ENCODE measurements around the gene STX18.
"Not testable (repeated sequence)": the region's sequence is repeated elsewhere in the genome, so short reads cannot be mapped to it uniquely, and the experiment has no call there.

STX18 gene

DNA sequence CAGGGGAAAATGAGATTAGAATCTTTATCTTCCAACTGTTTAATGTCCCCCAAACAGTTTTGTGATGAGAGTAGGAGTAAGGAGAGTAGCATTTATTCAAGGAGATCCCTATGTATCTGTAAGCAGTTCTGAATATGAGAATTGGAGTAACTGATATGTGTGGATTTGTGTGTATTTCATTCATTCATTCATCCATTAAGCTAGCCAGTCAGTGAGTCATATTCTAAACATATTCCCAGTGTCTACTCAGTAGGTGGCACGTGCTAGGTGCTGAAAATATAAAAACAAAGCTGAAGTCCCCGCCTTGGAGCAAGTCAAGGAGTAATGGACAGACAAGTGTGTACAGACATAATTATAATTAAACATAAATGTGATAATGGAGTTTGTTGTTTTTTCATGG is 12.4 kb upstream of the STX18 start:
- DNase-seq: no peak

DNA sequence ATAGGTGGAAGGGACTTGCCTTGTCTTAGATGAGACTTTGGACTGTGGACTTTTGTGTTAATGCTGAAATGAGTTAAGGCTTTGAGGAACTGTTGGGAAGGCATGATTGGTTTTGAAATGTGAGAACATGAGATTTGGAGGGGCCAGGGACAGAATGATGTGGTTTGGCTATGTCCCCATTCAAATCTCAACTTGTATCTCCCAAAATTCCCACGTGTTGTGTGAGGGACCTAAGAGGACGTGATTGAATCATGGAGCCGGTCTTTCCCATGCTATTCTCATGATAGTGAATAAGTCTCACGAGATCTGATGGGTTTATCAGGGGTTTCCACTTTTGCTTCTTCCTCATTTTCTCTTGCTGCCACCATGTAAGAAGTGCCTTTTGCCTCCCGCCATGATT is 10.2 kb upstream of the STX18 start:
- not testable (repeated sequence) for DNase-seq

DNA sequence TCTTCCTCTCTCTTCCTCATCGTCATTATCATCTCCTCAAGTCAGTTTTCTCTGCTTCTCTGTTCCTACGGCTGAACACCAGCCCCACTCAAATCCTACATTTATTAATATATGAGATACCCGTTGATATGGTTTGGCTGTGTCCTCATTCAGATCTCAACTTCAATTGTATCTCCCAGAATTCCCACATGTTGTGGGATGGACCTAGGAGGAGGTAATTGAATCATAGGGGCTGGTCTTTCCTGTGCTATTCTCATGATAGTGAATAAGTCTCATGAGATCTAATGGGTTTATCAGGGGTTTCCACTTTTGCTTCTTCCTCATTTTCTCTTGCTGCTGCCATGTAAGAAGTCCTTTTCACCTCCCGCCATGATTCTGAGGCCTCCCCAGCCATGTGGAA is 8.3 kb upstream of the STX18 start:
- DNase-seq: not testable (repeated sequence)

DNA sequence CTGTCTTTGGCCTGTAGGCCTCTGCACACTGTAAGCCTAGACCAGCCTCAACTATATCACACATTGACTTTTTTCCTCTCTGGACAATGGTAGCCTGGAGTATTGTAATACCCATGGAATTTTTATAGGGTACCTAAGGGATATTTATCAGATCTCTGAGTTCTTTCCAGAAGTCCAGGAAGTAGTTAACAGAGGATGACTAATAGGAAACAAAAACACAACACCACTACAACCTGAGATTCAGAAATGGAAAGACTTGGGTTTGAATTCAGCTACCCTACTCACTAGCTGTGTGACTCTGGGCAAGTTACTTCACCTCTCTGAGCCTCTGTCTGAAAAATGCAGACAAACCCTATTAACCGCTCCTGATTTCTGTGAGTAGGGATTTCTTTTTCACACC is 7.7 kb upstream of the STX18 start:
- DNase-seq: no peak

DNA sequence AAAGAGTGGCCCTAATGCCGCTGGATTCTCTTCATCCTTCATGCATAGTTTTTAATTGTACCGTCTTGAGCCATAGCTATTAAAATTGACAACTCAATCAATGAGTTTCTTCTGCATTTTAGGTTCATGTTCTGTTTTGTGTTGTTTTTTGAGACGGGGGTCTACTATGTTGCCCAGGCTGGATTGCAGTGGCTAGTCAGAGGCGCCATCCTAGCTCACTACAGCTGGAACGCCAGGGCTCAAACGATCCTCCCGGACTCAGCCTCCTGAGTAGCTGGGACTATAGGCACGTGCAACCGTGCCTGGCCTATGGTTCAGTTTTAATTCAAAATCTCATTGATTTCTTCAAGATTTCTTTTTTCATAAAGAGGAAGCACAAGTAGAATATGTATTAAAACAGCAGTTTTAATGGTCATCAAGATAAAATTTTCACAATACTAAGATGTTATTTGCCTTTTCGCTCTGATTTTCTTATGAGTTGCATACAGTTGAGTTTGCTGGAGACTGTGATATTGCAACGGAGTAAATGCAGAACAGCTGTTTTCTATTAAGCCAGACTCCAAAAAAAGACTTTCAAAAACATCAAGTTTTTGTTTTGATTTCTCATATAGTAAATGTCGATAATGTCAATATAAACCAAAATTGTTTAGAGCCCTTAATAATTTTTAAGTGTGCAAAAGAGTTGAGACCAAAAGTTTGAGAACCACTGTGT is 1.1 kb upstream of the STX18 start:
- DNase-seq: no peak

DNA sequence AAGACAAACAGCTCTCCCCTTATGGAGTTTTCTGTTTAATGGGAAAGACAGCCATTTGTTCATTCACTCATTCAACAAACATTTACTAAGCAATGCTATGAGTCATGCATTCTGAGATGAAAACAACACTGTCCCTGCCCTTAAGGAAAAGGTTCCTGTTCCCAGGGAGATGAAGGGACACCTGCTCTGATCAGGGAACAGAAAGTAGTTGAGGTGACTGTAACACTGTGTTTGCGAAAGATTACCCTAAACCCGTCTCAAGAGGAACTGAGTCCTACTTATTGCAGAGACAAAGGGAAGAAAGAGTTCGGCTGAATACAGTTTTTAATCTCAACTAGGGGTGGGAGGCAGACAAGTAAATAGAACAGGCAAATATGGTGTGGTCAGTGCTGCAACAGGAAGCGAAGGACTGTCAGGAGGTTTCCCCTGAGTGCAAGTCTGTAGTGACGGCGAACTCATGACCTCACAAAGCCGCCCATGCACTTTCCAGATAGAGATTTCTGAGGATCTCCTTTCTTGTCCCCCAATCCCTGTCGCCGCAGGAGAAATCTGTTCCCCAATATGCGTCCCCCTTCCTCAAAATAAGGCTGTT is 712 bp downstream of the STX18 start:
- DNase-seq: peak; percentile 27 to 38

DNA sequence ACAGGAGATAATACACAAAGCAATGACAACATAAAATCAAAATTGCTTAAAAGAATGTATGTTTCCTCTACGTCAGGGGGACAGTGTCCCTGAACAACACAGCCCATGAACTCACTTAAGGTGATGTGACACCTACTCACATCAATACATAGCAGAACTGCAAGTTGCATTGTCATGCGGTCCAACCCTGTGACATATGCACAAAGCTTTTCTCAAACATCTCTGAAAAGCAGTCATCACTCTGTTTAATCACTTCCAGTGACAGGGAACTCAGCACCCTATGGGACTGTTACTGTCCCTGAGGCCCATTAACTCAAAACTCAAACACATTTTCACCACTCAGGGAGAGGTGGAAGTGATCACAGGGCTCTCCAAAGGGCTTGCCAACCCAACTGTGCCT is 2.4 kb downstream of the STX18 start:
- no peak for DNase-seq

DNA sequence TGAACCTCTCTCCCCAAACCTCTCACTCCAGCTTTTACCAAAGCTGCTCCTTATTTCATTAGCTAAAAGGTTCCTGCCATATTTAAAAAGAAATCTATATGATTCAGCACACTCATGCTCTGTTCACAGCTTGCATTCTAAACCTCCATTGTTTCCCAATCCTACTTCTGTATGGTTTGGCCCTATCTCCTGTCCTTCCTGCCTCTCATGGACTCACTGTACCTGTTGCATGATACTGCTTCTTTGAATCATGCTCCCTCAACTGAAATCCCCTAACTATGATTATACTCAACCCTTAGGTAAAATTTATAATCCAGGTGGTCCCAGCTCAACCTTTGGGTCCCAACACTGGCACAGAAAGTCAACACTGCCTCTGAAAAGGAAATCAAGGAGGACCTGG is 6.3 kb downstream of the STX18 start:
- DNase-seq: no peak

DNA sequence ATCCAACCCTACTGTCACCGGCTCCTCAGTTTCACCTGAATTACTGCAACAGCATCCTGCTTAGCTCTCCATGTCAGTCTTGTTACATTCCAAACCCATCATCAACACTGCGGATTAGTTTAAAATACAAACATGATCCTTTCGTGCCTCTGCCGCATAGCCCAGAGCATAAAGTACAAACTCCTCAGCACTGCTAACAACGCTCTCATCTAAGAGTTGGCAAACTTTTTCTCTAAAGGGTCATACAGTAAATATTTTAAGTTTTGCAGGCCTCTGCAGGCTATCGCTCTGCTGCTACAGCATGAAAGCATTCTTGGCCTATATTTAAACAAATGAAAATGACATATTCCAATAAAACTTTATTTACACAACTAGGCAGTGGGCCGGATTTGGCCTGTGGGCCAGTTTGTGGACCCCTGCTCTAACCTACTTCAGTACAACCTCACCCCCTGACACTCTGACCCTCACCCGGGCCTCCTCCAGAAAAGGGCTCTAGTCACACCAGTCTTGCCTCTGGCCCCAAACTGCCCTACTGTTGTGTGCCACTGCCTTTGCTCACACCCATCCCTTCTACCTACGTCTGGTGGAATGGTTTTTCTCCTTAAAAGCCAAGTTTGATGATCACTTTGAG is 7.2 kb downstream of the STX18 start:
- no peak for DNase-seq

DNA sequence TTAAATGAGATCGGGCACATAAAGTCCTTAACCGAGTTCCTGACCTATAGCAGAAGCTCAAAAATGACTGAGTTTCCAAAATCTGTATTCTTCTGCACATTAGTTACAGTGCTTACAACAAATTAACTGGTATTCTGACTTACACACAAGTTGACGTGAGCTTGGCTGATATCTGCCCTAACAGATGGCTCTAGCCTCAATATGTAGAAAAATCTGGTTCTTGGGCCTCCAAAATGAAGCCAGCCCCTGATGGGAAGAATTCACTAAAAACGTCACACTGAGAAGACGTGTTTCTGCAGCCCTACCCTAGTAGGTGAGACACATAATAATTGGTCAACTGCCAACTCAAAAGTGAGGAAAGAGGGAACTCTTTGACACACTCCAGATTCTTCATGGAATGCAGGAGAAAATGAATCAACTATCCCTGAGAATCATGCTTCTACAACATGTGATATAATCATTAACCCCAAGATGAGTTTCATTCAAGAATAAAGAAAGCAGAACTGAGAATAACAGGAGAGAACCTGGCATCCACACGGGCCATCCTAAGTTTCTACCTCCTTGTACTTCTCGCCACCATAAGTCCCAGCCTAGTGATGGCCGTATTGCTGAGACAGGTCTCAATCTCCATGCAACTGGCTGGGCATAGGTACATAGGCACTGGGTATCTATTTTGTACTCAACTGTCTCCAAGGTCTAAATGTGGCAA is 8.2 kb downstream of the STX18 start:
- no peak for DNase-seq

DNA sequence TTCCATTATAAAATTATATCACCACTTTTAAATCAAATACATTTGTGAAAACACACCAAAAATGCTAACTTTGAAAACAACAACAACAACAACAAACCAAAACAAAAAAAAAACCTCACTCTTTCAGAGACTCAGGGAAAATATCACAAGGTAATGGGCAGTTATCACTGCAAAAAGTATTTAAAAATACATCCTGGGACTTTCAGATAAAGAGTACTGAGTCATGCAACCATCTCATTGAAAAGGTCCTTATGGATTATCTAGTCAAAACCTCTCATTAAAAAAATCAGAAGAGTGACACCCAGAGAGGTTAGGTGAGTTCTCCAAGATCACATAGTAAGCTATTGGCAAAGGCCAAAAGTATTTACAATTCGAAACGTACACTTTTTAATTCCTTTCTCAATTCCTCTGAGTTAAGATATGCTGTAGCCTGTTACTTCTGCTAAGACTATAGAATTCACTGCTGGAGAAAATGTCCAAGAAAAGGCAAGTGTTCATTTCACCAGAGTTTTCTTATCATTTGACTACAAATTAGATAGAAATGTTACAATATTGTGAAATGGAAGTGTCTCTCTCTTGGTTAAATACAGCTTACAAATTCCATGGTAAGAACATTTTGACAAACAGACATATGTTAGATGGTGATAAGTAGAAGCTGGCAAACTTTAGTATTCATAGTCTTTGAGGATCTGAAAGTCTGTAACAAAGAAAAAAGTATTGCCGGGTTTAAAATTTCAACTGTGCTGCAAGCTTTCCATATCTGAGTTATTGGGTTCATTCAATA is 9.3 kb downstream of the STX18 start:
- DNase-seq: no peak

DNA sequence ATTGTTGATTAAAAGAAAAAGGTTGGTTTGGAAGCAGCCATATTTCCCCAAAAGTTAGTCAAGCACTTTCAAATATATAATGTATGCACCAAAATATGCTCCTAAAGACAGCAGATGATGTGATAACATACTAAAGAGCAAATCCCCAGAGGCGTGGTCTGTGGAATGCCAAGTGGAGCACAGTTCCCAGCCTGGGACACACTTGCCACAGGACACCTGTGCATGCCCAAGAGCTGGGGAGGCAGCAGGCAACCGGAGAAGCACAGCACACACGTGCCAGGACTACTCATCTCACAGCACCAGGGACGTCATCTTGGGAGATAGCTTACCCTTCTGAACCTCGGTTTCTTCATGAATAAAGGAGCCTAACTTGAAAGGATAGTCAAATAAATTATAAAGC is 12.5 kb downstream of the STX18 start:
- no peak for DNase-seq

DNA sequence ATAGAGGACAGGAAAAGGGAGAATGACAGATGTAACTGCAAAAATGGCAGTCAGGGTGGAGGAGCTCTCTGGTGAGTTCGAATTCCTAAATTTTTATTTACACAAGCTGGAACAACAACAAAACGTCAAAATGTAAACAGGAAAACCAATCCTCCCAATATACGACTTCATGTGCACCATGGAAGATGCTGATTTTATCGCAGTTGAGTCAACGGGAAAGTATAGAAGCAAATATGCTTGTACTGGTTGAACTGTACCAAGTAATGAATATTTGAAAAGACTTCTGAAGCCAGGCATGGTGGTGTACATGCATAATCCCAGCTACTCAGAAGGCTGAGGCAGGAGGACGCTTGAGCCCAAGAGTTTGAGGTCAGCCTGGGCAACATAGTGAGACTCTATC is 15.4 kb downstream of the STX18 start:
- DNase-seq: no peak

DNA sequence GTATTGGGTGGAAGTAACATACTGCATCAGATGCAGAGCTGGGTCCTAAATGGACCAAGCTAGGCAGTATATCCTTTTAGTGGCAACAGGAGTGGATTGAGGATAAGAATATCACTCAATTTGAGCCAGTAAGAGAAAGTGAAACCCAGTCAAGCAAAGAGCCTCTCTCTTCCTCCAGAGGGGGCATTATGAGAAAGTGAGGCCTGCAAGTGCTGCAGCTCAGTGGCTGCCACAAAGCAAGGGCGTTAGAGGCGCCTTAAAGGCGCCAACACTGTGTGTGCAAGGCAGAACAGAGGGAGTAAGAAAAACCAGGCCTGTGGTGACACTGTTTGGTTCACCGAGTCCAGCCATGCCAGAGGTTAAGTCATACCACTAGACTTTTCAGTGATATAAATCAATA is 17.5 kb downstream of the STX18 start:
- DNase-seq: peak; percentile 44 to 67

DNA sequence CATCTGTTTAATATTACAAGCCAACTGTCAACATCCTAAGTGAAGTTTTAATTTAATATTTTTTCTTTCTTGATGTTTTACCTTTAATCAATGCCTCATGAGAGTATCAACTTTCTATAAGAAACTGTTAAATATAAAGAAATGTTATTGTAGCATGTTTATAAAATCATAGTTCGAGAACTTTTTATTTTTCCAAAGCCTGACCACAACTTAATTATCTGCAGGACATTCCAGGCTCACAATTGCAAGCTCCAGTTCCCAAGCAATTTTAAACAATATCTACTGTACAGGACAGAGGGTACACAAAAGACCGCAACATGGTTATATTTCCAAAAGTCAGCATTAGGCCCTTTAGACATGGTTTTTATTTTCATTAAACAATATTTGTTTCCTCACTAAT is 20.1 kb downstream of the STX18 start:
- no peak for DNase-seq

DNA sequence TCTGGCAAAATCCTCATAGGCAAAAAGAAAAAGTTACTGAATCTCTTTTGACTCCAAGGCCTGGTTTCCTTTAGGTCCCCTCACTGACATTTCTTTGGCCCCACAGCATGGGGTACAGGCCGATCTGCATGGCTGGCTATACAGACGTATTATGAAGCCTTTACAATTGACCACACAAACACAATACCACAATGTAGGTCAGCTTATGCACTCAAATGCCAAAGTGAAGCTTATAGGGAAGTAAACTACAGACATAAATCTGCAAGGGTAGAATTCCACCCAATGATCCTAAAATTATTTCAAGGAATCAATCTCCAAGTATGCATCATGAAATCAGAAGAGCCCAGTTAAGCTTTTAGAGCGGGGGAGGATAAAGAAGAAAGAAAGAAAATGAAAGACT is 20.7 kb downstream of the STX18 start:
- DNase-seq: no peak

DNA sequence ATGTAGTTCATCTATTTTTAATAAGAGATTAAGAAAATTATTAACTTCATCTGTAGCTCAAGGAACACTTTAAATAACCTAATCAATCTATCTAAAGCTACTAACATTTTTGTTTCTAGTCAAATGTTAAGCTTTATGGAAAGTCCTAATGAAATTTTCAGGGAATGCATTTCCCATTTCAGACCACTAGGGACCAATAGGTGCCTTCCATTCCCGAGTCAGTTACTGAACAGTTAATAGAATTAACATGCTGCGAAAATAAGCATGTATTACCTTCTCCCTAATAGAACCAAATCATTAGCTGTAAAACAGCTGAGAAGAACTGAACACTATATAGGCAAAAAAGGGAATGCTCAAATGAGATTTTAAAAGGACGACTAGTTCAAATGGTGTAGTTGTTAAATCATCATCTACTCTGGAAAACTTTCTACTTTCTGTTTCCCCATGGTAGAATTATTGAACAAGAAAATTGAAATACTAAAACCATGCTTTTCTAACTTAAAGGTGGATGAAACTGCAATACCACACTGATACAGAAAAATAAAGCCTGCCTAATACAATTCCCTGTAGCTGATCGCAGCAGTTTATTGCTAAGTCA is 22.5 kb downstream of the STX18 start:
- DNase-seq: no peak

DNA sequence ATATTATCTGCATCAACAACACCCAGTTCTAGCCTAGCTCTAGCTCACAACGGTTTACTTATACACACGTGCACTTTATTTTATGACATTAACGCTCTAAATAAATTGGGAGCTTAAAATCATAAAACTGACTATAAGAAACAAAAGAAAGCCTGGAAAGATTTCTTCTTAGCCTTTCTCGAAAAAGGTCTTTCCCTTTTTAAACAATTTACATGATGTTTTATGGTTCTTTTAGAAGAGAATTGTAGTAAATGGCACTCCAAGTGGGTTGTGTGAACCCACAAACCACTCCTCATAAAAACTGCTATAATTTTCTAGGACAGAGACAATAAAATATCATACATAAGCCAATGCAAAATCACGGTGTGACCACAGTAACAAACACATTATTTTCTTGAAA is 23.1 kb downstream of the STX18 start:
- no peak for DNase-seq

DNA sequence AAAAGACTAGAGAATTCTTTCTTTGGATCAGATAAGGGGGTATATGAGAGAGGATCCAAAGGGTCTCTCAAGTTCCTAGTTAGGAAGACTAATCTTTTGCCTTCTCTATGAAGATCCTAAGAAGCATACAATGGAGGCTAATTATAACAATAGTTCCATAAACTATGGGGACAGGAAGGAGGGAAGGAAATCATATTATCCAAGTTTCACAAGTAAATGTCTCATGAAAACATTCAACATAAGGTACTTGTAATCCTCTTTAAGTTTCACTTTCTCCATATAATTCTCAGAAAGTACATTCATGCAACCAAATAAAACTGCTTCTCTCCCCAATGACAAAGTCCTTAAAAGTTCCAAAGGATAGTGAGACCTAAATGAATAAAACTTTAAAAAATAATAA is 27.1 kb downstream of the STX18 start:
- no peak for DNase-seq

DNA sequence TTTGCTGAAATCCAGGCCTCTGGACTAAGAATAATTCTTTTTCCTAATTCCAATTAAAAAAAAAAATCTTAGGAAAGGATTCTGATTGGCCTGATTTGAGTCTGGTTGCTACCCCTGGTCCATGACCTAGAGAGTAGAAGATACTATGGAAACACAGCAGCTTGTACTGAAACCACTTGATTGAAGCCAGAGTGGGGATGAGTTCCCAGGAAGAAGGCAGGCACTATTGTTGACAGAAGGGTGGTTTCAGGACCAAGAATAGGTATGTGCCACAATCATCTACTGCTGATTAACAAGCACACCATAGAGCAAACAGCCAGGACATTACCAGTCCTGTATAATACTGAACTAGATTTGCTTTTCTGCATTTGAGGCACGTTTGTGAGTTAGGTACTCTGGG is 29.6 kb downstream of the STX18 start:
- DNase-seq: no peak

DNA sequence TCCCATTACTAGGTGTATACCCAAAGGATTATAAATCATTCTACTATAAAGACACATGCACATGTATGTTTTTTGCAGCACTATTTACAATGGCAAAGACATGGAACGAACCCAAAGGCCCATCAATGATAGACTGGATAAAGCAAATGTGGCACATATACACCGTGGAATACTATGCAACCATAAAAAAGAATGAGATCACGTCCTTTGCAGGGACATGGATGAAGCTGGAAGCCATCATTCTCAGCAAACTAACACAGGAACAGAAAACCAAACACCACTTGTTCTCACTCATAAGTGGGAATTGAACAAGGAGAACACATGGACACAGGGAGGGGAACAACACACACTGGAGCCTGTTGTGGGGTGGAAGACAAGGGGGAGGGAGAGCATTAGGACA is 31.2 kb downstream of the STX18 start:
- DNase-seq: not testable (repeated sequence)

DNA sequence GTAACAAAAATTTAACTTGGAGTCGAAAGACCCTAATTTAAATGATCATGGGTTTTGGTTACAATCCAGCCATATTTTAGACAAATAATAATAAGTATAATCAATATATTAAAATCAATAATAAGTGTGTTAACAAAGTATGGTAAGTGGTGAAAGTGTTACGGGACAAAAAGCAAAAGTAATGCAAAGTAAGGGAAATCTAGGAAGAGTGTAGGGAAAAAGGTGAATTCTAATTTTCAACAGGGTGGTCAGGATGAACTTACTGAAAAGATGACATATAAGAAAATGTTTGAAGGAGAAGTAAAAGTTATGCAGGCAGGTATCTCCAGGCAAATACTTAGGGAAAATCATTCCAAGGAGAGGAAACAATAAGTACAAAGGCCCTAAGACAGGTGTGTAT is 32.3 kb downstream of the STX18 start:
- DNase-seq: no peak

DNA sequence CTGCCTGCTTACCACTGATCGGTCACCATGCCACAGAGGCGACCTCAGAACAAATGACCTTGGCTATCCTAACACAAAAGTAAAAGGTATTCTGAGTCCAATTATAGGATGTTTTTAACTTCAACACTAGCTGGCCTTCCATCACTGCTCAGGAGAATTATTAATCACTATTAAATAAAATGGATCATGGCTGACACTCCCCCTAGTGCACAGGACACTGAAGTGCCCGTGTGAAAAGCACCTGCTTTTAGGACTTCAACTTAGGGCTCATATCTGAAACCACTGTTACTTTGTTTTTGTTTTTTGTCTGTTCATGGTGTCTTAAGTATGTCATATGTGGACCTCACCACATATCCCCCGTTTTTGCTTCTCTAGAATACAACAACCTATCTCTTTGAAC is 33.9 kb downstream of the STX18 start:
- DNase-seq: peak in 1 of 2 donors; percentile 17

Data from CD4-positive, alpha-beta T cell treated with Interferon alpha-2 for 1 hour (primary cell).